ENCODE data around the gene TBC1D10B. TPM values are rescaled to one million over a fixed set of nuclear protein-coding genes. Genes with fewer than 3 reads are reported as not detected.
A peak's percentile ranks its signal among the peaks of the same experiment; 100 is the strongest.

The TBC1D10B gene
- total RNA-seq, 1 experiment from 2014 or later = 49.2 TPM

GRCh38 chr16:30367349-30368009 lies 2.8 kb downstream of the TBC1D10B start:
- CTCF ChIA-PET = no interaction called here
- POLR2A ChIA-PET = no interaction called here
- RAD21 ChIA-PET (ENCODE audit: low non-redundant PET in 1 of 2, low total read pairs in 2 of 2, uncharacterized antibody in 2 of 2, unreplicated experiment in 2 of 2) = no interaction called here
- H3K9me3 ChIP-seq (ENCODE audit: control insufficient read depth in 1 of 2, insufficient read depth in 1 of 2, low read depth in 1 of 2, low read length in 2 of 2) = no peaks in the 10 kb centered on the region
- H3K9me2 ChIP-seq (ENCODE audit: insufficient read depth) = no peaks in the 10 kb centered on the region
- intact Hi-C loops (cut with micrococcal nuclease) = no loop called here
- peaks cover 71% of the 10 kb centered on the region for H3K79me2 ChIP-seq (ENCODE audit: insufficient read depth, low read length)
- peaks cover 18 to 30% of the 10 kb centered on the region in 2 experiments for H3K4me1 ChIP-seq (ENCODE audit: control insufficient read depth in 1 of 2, insufficient read depth in 2 of 2, low read length in 2 of 2)
- DNase-seq (ENCODE audit: low read depth, low spot score) (no peak), ATAC-seq (no peak)
- peaks cover 14 to 18% of the 10 kb centered on the region in 2 experiments for H3K36me3 ChIP-seq (ENCODE audit: control insufficient read depth in 1 of 2, insufficient read depth in 2 of 2, low read length in 2 of 2)
- no peak overlapping the region for H3K4me3 ChIP-seq (replicated peaks in 1 of 2; ENCODE audit: low read depth in 1 of 2, low read length in 2 of 2)
- H3K9ac ChIP-seq (ENCODE audit: low read length) = peak overlapping the region; percentile 82; the same call in 1 of the 2 replicates
- H3K27ac ChIP-seq (ENCODE audit: low read depth, low read length) = no peak overlapping the region
- H3K27me3 ChIP-seq (ENCODE audit: insufficient read depth, low read length) = no peaks in the 10 kb centered on the region
- TF ChIP-seq EGR1 (IDR thresholded peaks at IDR 0.05; ENCODE audit: low read depth) (no peak), SP1 (IDR thresholded peaks at IDR 0.05; ENCODE audit: low read depth) (no peak), TCF7L2 (IDR thresholded peaks at IDR 0.05; ENCODE audit: borderline replicate concordance, extremely low read depth, insufficient read depth, insufficient read length) (no peak), ZFX (IDR thresholded peaks at IDR 0.05) (no peak), ELF1 (IDR thresholded peaks at IDR 0.05; ENCODE audit: borderline replicate concordance, low read depth) (no peak), ZNF274 (IDR thresholded peaks at IDR 0.05; ENCODE audit: low read depth, low read length) (no peak), YY1 (IDR thresholded peaks at IDR 0.05; ENCODE audit: extremely low read depth, insufficient replicate concordance, low read depth, low read length) (no peak), SIN3A (IDR thresholded peaks at IDR 0.05; ENCODE audit: low read depth) (no peak), CBX3 (IDR thresholded peaks at IDR 0.05; ENCODE audit: low read depth) (no peak), RAD21 (IDR thresholded peaks at IDR 0.05; ENCODE audit: low read depth) (no peak), MAX (IDR thresholded peaks at IDR 0.05) (no peak), CEBPB (IDR thresholded peaks at IDR 0.05; ENCODE audit: low read depth) (no peak), FOSL1 (IDR thresholded peaks at IDR 0.05; ENCODE audit: low read depth) (no peak), SRF (IDR thresholded peaks at IDR 0.05; ENCODE audit: low read depth) (no peak), POLR2A (IDR thresholded peaks at IDR 0.05; ENCODE audit: borderline replicate concordance, extremely low read depth, insufficient read depth, insufficient read length) (no peak), ZBTB33 (IDR thresholded peaks at IDR 0.05; ENCODE audit: extremely low read depth, insufficient replicate concordance, low read length) (no peak), JUND (IDR thresholded peaks at IDR 0.05) (no peak), EZH2phosphoT487 (IDR thresholded peaks at IDR 0.05; ENCODE audit: borderline replicate concordance) (no peak), ATF3 (IDR thresholded peaks at IDR 0.05) (no peak)
- no peak overlapping the region for H2AFZ ChIP-seq (ENCODE audit: low read depth, low read length, poor library complexity, severe bottlenecking)
- BruUV-seq (replicated peaks) = no TSS peak
- 0 out of 2 replicates have a peak overlapping the region, but pooled peaks have one; percentile 92 for H3K4me2 ChIP-seq (ENCODE audit: low read length)
- no peaks in the 10 kb centered on the region for H4K20me1 ChIP-seq (ENCODE audit: insufficient read depth)
